GM18520 (cell line): ENCODE data around the gene ZBTB7C.

Experiments
- ATAC-seq: cut with Tn5 transposase; IDR thresholded peaks from one replicate; pipeline ENCODE4 v1.9.1; 2021; ENCODE audit not compliant: unreplicated experiment

Gene ZBTB7C

GRCh38 chr18:48355276-48356115, 53.7 kb downstream of the ZBTB7C start:
- no peak for ATAC-seq

DNA sequence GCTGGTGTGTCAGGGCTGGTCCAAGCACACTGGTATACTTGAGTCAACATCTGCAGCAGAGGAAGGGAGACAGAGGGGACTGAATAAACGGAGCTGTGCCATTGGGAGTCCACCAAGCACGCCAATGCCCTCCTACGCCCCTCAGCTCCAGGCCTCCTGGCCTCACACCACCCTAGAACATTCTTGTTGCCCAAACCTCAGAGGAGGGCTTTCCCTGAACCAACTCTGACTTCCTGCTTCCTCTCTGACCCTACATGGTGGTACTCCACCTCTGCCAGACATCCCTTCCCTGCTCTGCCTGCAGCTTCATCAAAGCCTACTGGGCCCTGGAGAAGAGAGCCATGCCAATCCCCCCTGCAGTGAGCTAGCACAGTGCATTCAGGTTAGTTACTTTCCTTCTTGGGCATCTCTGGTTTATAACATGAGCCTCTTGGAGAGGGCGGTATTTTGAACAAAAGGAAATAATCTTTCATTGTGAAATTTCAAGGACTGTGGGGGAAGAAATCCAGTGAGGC, 54.4 kb downstream of the ZBTB7C start:
- ATAC-seq, result no peak

GRCh38 chr18:48352051-48352755, 57.0 kb downstream of the ZBTB7C start:
- ATAC-seq, result no peak

DNA sequence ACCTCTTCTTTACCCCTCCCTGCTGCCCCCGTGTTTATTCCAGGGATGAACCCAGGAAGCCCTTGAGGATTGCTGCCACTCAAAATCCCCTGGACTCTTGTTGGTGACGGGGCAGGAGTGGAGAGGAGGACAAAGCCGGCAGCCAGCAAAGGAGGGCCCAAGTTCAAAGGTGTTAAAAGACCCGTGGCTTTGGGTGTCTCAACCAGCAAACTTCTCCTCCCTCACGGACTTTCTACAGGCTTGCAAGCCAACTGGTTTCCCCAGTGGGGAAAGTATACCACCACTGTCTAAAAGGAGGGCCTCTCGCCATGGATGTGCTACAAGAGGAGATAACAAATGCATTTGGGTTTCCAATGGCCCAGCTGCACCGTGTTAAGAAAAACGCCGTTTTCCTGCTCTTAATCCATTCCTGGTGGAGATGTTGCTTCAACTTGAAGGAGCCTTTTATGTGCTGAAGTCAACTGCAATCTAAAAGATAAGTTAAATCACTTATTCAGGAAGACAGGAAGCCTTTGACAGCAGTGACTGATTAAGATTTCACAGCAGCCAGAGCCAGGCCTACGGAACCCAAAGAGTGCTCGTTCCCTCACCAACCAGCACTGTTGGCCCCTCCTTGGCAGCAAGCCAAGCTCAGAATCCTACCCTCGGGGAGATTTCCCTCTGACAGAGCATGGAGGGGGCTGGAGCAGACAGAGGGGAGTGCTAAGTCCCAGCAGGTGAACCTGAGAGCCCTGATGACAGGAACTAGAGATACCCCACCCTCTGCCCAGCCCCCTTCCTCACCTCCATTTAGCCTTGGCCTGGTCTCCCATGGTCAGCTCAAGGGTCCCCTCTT, 57.8 kb downstream of the ZBTB7C start:
- no peak for ATAC-seq

DNA sequence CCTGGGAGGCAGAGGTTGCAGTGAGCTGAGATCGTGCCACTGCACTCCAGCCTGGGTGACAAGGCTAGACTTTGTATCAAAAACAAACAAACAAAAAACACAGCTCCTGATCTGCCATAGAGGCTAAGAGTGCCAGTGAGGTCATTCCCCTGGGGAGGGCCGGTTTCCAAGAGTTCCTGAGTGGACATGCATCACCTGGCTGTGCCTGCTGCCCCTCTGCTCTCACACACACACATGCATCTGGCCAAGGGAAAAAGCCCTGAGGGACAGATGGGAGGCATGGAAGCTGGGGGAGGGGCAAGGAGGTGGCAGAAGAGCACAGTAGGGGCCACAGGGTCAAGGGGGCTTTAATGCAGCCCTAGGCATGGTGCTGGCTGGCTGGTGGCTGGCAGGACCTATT, 60.4 kb downstream of the ZBTB7C start:
- ATAC-seq, result no peak

DNA sequence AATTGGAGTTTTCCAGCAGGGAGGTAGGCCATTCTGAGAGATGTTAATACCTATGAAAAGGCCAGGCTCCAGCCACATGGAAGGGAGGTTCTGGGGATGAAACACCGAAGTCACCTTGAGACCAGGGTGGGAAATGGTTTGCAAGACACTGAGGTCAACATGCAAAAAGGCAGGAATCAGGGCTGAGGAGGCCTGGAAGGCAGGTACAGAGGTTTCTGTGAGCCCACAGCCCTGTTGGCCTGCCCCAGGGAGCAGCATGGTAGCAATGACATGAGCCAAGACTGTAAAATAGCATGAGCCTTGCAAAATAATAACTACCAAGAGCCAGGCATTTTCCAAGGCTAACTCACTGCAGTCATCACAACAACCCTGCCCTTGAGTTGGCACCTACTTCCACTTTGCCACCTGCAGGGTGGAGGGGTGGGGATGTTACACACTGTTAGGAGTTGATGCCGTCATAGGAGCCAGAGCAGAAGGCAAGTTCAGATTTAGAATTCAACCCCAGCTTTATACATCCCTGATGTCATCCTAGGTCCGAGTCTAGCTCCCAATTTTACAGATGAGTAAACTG, 61.3 kb downstream of the ZBTB7C start:
- no peak for ATAC-seq

DNA sequence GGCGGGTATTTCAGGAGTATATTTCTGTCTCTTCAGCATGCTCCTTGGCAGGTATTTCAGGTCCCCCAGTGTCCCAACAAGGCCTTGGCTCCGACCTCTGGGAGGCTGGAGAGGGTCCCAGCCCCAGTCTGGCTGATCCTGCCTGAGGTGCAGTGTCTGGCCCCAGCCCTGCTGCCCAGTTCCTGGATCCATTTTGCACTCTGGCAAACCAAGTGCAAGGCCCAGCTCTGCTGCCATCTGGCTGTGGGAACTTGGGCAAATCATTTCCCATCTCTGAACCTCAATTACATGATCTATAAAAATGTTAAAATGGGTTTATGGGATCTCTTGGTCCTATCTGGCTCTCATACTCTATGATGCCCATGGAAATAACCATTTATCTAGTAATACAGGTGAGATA, 63.6 kb downstream of the ZBTB7C start:
- ATAC-seq, result no peak

GRCh38 chr18:48342581-48342980, 66.6 kb downstream of the ZBTB7C start:
- no peak for ATAC-seq

- ATAC-seq, result no peak
Measured at GRCh38 chr18:48342125-48342524, 67.1 kb downstream of the ZBTB7C start.

GRCh38 chr18:48340560-48340959, 68.6 kb downstream of the ZBTB7C start:
- ATAC-seq, result no peak

DNA sequence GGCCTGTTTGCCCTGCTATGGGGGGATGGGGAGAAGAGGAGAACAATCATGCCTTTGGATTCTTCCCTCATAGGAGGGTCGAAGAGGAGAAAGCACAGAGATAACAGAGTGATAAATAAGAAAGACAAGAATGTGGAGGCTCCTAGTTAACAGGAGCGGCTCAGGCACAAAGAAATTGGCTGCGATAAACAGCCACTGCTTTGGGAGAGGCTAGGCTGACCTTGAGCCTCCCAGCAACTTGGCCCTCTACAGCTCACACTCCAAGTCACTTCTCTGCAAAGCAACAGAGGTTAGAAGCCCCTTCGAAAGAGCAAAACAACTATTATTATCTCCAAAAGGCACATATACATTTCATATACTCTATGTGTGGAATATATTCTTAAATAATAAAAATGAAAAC, 69.5 kb downstream of the ZBTB7C start:
- ATAC-seq, result no peak

GRCh38 chr18:48338915-48339314, 70.3 kb downstream of the ZBTB7C start:
- ATAC-seq, result no peak

DNA sequence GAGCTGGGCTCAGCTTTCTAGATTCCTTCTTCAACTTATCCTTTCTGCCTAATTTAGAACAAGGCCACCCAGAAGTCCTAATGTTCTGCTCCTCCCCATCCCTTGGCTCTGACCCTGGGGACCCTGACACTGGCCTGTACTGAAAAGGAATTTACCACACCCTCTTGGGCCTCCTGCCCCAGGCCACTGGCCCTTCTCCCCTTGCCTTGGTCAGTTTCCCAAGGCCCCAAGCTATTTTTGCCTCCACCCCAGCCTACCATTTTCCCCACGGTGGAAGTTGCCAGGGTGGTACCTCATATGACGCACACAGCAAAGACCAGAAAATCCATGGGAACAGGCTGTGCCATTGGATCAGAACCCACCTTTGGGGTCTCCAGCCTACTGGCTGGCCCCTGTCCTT, 72.1 kb downstream of the ZBTB7C start:
- no peak for ATAC-seq

- ATAC-seq, result no peak
Measured at GRCh38 chr18:48336332-48336731, 72.9 kb downstream of the ZBTB7C start.

DNA sequence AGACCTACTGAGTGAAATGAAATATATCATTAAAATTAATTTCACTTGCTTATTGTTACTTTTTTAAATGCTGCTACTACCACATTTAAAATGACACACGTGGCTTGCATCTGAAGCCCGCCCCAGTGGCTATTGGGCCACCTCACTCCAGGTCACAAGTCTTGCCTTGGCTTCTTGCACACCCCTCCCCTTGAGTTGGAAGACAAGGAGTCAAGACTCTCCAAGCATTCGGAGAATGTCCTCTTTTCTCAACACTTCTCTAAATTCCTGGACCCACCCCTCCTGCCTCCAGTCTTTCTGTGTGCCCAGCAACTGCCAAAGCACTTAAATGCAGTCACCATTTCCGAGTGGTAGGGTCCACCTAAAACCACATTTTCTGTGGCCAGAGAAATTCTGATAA, 73.4 kb downstream of the ZBTB7C start:
- no peak for ATAC-seq

DNA sequence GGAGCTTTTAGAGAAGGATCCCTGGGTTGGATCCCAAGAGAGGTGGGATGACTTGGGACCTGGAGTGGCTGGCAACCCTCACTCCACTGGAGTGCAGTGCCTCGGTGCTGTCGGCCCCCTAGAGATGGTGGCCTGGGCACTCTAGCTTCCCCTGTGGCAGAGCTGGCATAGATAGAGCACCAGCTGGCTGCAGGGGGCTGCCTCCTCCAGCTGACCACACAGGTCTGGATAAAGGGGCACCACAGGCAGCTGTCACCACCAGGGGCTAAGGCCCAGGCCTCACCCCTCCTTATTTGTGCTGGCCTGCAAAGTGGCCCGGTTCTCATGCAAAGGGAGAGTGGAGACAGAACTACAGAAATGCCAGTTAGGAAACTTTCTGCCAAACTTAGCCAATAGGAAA, 74.3 kb downstream of the ZBTB7C start:
- no peak for ATAC-seq

- ATAC-seq, result no peak
Measured at GRCh38 chr18:48333563-48333962, 75.6 kb downstream of the ZBTB7C start.

DNA sequence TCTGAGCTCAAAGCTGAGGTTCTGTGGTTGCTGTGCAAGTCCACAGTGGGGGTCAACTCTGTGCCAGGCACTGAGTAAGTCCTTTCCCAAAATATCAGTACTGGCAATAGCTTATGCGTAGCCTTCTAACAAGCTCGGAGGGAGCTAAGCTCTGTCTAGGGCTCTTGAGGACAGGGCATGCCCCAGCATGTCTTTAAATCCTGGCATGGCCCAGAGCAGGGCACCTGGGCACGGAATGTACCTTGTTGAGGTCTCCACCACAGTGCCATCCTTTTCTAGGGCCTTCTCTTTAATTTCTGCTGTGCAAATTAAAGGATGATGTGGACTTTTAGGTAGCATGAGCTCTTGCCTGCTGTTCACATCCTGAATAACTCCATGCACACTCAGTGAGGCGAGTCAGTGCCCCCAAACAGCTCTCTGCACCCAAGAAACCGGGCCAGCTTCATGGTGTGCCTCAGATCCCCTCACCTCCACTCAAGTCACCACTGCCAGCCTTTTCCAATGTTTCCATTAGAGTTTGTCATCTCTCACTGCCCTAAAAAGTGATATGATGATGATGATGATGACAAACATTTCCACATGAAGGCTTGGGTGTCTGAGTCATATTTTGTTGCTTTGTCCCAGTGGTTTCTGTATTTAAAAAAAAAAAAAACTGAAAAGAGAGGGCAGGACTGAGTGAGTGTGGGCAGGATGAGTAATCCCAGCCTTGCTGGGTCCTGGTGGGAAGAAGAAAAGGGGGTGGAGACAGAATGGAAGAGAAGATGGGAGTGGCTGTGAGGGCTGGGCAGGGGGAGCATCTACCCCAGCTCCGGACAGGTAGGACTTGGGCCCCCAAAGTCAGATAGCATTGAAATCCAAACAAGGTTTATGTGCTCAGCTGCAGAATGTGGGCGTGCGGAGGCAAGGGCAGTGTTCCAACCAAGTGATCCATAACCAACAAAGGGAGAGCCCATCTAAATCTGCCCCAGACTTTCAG, 78.9 kb downstream of the ZBTB7C start:
- no peak for ATAC-seq

DNA sequence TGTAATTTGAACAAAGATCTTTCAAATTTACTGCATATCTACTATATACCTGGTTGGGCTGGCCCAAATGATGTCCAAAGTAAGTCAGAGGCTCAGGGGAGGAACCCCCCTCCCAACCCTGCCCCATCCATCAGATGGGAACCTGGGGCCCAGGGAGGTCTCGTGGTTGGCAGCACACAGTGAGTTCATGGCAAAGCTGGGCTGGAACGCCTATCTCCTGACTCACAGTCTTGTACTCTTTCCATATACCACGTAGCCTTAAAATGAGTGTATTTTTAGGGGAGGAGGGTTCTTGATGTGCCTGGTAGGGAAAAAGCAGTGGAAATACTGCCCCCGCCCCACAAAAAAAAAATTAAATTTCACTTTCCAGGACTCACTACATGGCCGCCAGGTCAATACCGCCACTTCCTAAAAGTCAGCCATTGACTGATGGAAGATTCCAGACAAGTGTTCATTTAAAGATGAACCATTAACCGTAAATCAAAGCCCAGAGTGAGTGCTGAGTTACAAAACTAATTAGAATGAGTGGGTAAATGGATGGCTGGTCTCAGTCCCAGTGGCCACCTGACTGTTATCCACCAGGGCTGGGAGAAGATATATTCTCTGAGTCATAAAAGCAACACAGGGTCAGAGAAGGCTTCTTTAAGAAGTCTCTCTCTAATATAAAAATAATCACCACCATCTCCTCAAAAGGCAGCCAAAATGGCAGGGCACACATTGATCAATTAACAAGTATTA, 80.5 kb downstream of the ZBTB7C start:
- no peak for ATAC-seq
